ENCODE data around the gene NLK.

GRCh38 chr17:28085766-28086165 lies 43.3 kb downstream of the NLK start:
- TF ChIP-seq CTCF (conservative IDR thresholded peaks at IDR 0.05; ENCODE audit: low read depth, low read length) = no peak
- TF ChIP-seq EZH2phosphoT487 (IDR thresholded peaks at IDR 0.05; ENCODE audit: borderline replicate concordance, low read length) = no peak
- no peak for TF ChIP-seq EZH2 (IDR thresholded peaks at IDR 0.05; ENCODE audit: low read length, unreplicated experiment)
